Spleen (tissue), 11 donors: ENCODE data around the gene ATF3. TPM values are rescaled to one million over a fixed set of nuclear protein-coding genes. Genes with fewer than 3 reads are reported as not detected.

Experiments
- DNase-seq: peaks from one replicate; pipeline ENCODE4 v3.0.0-alpha.2; 2020
- H3K27ac ChIP-seq, 8 donors: fragments of 200-600 bp; sonication (generic) in 7 of 8; 1 replicate in 4 of 8; 2 replicates in 4 of 8; pipeline versions ENCODE4 v1.5.0 to v1.8.0; 2016 to 2021; ENCODE audit warnings: inconsistent platforms in 4 of 8, mild to moderate bottlenecking in 4 of 8, moderate library complexity in 1 of 8
- H3K27me3 ChIP-seq, 7 donors: fragments of 200-600 bp; sonication (generic) in 6 of 7; replicated peaks in 1 of 7; 1 replicate in 4 of 7; 2 replicates in 3 of 7; pipeline versions ENCODE4 v1.5.0 to v1.8.0; 2016 to 2021; ENCODE audit warnings: inconsistent platforms in 3 of 7, mild to moderate bottlenecking in 1 of 7
- H3K36me3 ChIP-seq, 6 donors: fragments of 200-600 bp; sonication (generic) in 5 of 6; 1 replicate in 4 of 6; 2 replicates in 2 of 6; pipeline versions ENCODE4 v1.5.0 to v1.8.0; 2016 to 2021; ENCODE audit warnings: inconsistent platforms in 2 of 6
- H3K4me1 ChIP-seq, 6 donors: fragments of 200-600 bp; sonication (generic) in 5 of 6; 1 replicate in 3 of 6; 2 replicates in 3 of 6; pipeline versions ENCODE4 v1.5.0 to v1.8.0; 2016 to 2021; ENCODE audit warnings: inconsistent platforms in 3 of 6
- H3K4me3 ChIP-seq, 8 donors: fragments of 200-600 bp; sonication (generic) in 7 of 8; 1 replicate in 4 of 8; 2 replicates in 4 of 8; pipeline versions ENCODE4 v1.5.0 to v1.8.0; 2016 to 2021; ENCODE audit warnings: inconsistent platforms in 4 of 8, mild to moderate bottlenecking in 4 of 8, moderate library complexity in 2 of 8
- H3K9me3 ChIP-seq, 8 donors: fragments of 200-600 bp; sonication (generic) in 7 of 8; 1 replicate in 4 of 8; 2 replicates in 4 of 8; pipeline versions ENCODE4 v1.5.0 to v1.8.0; 2016 to 2021; ENCODE audit warnings: inconsistent platforms in 4 of 8
- CTCF ChIP-seq, 11 experiments: fragments of 200-600 bp in 7 of 11; fragments of 450-650 bp in 4 of 11; sonication (generic) in 4 of 11; IDR thresholded peaks in 8 of 11; conservative IDR thresholded peaks in 3 of 11; 1 replicate in 7 of 11; 2 replicates in 4 of 11; pipeline versions ENCODE4 v1.4.0 to v1.8.0; 2016 to 2021; ENCODE audit warnings: antibody characterized with exemption in 11 of 11, inconsistent platforms in 4 of 11, mild to moderate bottlenecking in 1 of 11
- POLR2A ChIP-seq, 3 donors: fragments of 450-650 bp; IDR thresholded peaks; one replicate each; pipeline ENCODE4 v1.5.1; 2017; ENCODE audit warnings: antibody characterized with exemption in 3 of 3, mild to moderate bottlenecking in 1 of 3
- POLR2AphosphoS5 ChIP-seq, 3 donors: sonication (generic); formaldehyde crosslinking; IDR thresholded peaks; one replicate each; pipeline ENCODE4 v1.5.1; 2017; ENCODE audit warnings: antibody characterized with exemption in 3 of 3
- WGBS, 5 donors: extraction: QIAGEN DNeasy Blood & Tissue Kit in 3 of 5; methylation state at CpG; one replicate each; pipeline versions ENCODE4 v1.1.5 to v1.1.7; 2013 to 2018; 5-methylcytosine and 5-hydroxymethylcytosine counted together
- intact Hi-C: fragments of 100-400 bp; cut with DNase I; formaldehyde crosslinking; loops from one replicate; pipeline ENCODE4 v1.15.0; 2023; ENCODE audit warnings: low total_unique reads
- polyA plus RNA-seq, 3 donors: library from polyadenylated mRNA; stranded (reverse); fragments of 200-250 nt; gene quantifications; one replicate each; pipeline ENCODE4 v1.2.1, GENCODE V29; 2013
- total RNA-seq, 7 donors: library from RNA; depleted of rRNA in 3 of 7; stranded (reverse); fragments of >200 nt in 3 of 7; fragmentation: NEBNext Ultra II Directional in 4 of 7; extraction: Animal tissue kit (Norgen Biotek cat#: 25700) in 4 of 7; gene quantifications; one replicate each; pipeline versions ENCODE4 v1.1.0 to v1.2.1, GENCODE V29; 2016 to 2021
- donor health status: healthy with polysubstance abuse.
- donor health status: DM: no; HTN: no; CAD: no; lungs with moderate emphysema.
- donor health status: DM: no; HTN: no; CAD: no.
- donor health status: Bipolar disorder and iron deficiency.
- donor health status: healthy.
- donor health status: DM: no; HTN: no; CAD: no.
- donor health status: DM: yes; HTN: yes; CAD: no.

ATF3 gene
- total and polyA plus RNA-seq, 10 donors = 1.4 to 31.8 (median 7.4) TPM

- Histone ChIP-seq H3K9me3 (no peaks in the 10 kb centered on the region), H3K4me3 (no peak overlapping the region), H3K36me3 (no peaks in the 10 kb centered on the region), H3K27me3 (peaks cover 0 to 5% (median 0%) of the 10 kb centered on the region in 7 donors), H3K27ac (no peak overlapping the region), H3K4me1 (no peaks in the 10 kb centered on the region)
- whole genome bisulfite sequencing, 5 donors = 23 to 50% (median 37%) methylated on average over 3 of the region's 3 CpGs
- no peak for DNase-seq
- no peak for TF ChIP-seq POLR2A (IDR thresholded peaks at IDR 0.05)
- no peak for TF ChIP-seq POLR2AphosphoS5 (IDR thresholded peaks at IDR 0.05)
- no peak for TF ChIP-seq CTCF (IDR thresholded peaks at IDR 0.05 in 8 of 11, conservative IDR thresholded peaks at IDR 0.05 in 3 of 11)
- intact Hi-C loops = loop anchor here (10.0 kb wide), 1 partner anchor 155 kb away; no protein-coding TSS in a partner anchor
Observed at GRCh38 chr1:212650228-212650627, 41.7 kb downstream of the ATF3 start.

GRCh38 chr1:212651521-212651920 is 43.0 kb downstream of the ATF3 start:
- WGBS, 5 donors = 75 to 92% (median 91%) methylated on average over 4 of the region's 4 CpGs
- DNase-seq = no peak
- Histone ChIP-seq H3K9me3 (no peaks in the 10 kb centered on the region), H3K36me3 (no peaks in the 10 kb centered on the region), H3K27ac (no peak overlapping the region), H3K4me3 (no peak overlapping the region), H3K27me3 (peaks cover 0 to 8% (median 0%) of the 10 kb centered on the region in 7 donors), H3K4me1 (no peaks in the 10 kb centered on the region)
- intact Hi-C loops = loop anchor here (10.0 kb wide), 1 partner anchor 157 kb away; no protein-coding TSS in a partner anchor
- TF ChIP-seq CTCF (IDR thresholded peaks at IDR 0.05 in 8 of 11, conservative IDR thresholded peaks at IDR 0.05 in 3 of 11) = no peak
- no peak for TF ChIP-seq POLR2A (IDR thresholded peaks at IDR 0.05)
- no peak for TF ChIP-seq POLR2AphosphoS5 (IDR thresholded peaks at IDR 0.05)

GRCh38 chr1:212651977-212652376 is 43.4 kb downstream of the ATF3 start:
- WGBS, 5 donors = 89 to 100% (median 90%) methylated on average over 3 of the region's 3 CpGs
- H3K4me3 ChIP-seq = no peak overlapping the region
- no peaks in the 10 kb centered on the region for H3K4me1 ChIP-seq
- no peak overlapping the region for H3K27ac ChIP-seq
- peaks cover 0 to 8% (median 0%) of the 10 kb centered on the region in 7 donors for H3K27me3 ChIP-seq
- H3K9me3 ChIP-seq = no peaks in the 10 kb centered on the region
- intact Hi-C loops = loop anchor here (10.0 kb wide), 1 partner anchor 157 kb away; no protein-coding TSS in a partner anchor
- no peak for DNase-seq
- TF ChIP-seq POLR2A (IDR thresholded peaks at IDR 0.05) (no peak), CTCF (IDR thresholded peaks at IDR 0.05 in 8 of 11, conservative IDR thresholded peaks at IDR 0.05 in 3 of 11) (no peak), POLR2AphosphoS5 (IDR thresholded peaks at IDR 0.05) (no peak)
- no peaks in the 10 kb centered on the region for H3K36me3 ChIP-seq

GRCh38 chr1:212652609-212653008 is 44.0 kb downstream of the ATF3 start:
- Histone ChIP-seq H3K9me3 (no peaks in the 10 kb centered on the region), H3K27me3 (peaks cover 0 to 8% (median 0%) of the 10 kb centered on the region in 7 donors), H3K27ac (no peak overlapping the region), H3K4me1 (no peaks in the 10 kb centered on the region), H3K4me3 (no peak overlapping the region), H3K36me3 (no peaks in the 10 kb centered on the region)
- 83 to 100% (median 92%) methylated on average over 1 of the region's 1 CpG for WGBS, 5 donors
- no peak for DNase-seq
- no peak for TF ChIP-seq CTCF (IDR thresholded peaks at IDR 0.05 in 8 of 11, conservative IDR thresholded peaks at IDR 0.05 in 3 of 11)
- intact Hi-C loops = loop anchor here (10.0 kb wide), 1 partner anchor 158 kb away; no protein-coding TSS in a partner anchor
